Right lobe of liver (tissue), 4 donors: ENCODE results near the gene PTPRD.

ENCODE experiments used
- CTCF ChIP-seq, 4 donors: fragments of 200-600 bp in 3 of 4; fragments of 450-650 bp in 1 of 4; IDR thresholded peaks; one replicate each; pipeline versions ENCODE4 v1.5.1 to v1.8.0; 2016 to 2022; ENCODE audit warnings: antibody characterized with exemption in 4 of 4, mild to moderate bottlenecking in 2 of 4
- POLR2A ChIP-seq: fragments of 450-650 bp; IDR thresholded peaks from one replicate; pipeline ENCODE4 v1.6.1; 2017; ENCODE audit warnings: antibody characterized with exemption, mild to moderate bottlenecking
- donor health status: DM: no; HTN: no; CAD: no.
- donor health status: DM: no; HTN: no; CAD: no.
- donor health status: DM: no; HTN: yes; CAD: no.

- TF ChIP-seq CTCF (IDR thresholded peaks at IDR 0.05) (no peak), POLR2A (no peak)
These were observed 2311.5 kb downstream of the PTPRD start for GRCh38 chr9:8301296-8301695.
